Spleen (tissue), 7 donors: ENCODE results near the gene ANKS4B.

Source experiments
- POLR2A ChIP-seq, 3 donors: fragments of 450-650 bp; IDR thresholded peaks; one replicate each; pipeline ENCODE4 v1.5.1; 2017; ENCODE audit warnings: antibody characterized with exemption in 3 of 3, mild to moderate bottlenecking in 1 of 3
- TF ChIP-seq, protein P1 (sequence below), 11 experiments: fragments of 200-600 bp in 7 of 11; fragments of 450-650 bp in 4 of 11; sonication (generic) in 4 of 11; IDR thresholded peaks in 8 of 11; conservative IDR thresholded peaks in 3 of 11; 1 replicate in 7 of 11; 2 replicates in 4 of 11; pipeline versions ENCODE4 v1.4.0 to v1.8.0; 2016 to 2021; ENCODE audit warnings: antibody characterized with exemption in 11 of 11, inconsistent platforms in 4 of 11, mild to moderate bottlenecking in 1 of 11
- donor health status: DM: no; HTN: no; CAD: no; lungs with moderate emphysema.
- donor health status: DM: no; HTN: no; CAD: no.
- donor health status: DM: no; HTN: no; CAD: no.

DNA sequence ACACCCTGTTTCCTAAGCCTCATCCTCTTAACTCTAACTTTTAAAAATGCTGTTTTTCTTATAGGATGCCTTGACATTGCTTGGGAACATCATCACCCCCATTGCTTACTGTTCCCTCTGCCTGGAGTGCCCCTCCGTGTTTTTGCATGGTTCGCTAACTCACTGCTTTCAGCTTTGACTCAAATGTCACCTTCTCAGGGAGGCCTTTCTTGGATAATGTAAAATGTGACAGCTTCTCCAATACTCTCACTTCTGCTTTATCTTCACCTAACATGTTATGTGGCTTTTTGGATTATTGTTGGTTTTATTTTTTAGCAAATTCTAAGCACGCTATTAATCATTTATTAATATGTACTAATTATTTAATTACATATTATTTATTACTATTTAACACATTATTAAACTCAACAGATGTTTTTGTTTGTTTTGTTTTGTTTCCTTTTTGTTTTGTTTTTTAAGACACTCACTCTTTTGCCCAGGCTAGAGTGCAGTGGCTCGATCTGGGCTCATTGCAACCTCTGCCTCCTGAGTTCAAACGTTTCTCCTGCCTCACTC, 40.8 kb downstream of the ANKS4B start:
- TF ChIP-seq POLR2A (IDR thresholded peaks at IDR 0.05): no peak
- TF ChIP-seq, protein P1, sequence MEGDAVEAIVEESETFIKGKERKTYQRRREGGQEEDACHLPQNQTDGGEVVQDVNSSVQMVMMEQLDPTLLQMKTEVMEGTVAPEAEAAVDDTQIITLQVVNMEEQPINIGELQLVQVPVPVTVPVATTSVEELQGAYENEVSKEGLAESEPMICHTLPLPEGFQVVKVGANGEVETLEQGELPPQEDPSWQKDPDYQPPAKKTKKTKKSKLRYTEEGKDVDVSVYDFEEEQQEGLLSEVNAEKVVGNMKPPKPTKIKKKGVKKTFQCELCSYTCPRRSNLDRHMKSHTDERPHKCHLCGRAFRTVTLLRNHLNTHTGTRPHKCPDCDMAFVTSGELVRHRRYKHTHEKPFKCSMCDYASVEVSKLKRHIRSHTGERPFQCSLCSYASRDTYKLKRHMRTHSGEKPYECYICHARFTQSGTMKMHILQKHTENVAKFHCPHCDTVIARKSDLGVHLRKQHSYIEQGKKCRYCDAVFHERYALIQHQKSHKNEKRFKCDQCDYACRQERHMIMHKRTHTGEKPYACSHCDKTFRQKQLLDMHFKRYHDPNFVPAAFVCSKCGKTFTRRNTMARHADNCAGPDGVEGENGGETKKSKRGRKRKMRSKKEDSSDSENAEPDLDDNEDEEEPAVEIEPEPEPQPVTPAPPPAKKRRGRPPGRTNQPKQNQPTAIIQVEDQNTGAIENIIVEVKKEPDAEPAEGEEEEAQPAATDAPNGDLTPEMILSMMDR (IDR thresholded peaks at IDR 0.05 in 8 of 11, conservative IDR thresholded peaks at IDR 0.05 in 3 of 11): no peak
